Activated T-cell treated with anti-CD3 and anti-CD28 coated beads, Interleukin-2, amount 50 U/mL, for 72 hours (primary cell): ENCODE measurements around the gene TBX5. TPM values are rescaled to one million over a fixed set of nuclear protein-coding genes. Genes with fewer than 3 reads are reported as not detected.

Experiments
- ATAC-seq, 2 donors: fragments of 150-1000 bp; cut with Tn5 transposase; replicated peaks in 1 of 2; 2 replicates each; pipeline ENCODE4 v1.10.0; 2021; ENCODE audit warnings: moderate library complexity in 2 of 2, mild to moderate bottlenecking in 1 of 2
- DNase-seq, 2 donors: peaks; one replicate each; pipeline ENCODE4 v3.0.0; 2021 to 2022; ENCODE audit warnings: mixed read lengths in 1 of 2
- H3K27ac Mint-ChIP-seq: one replicate; pipeline ENCODE4 v1.8.0; 2022; ENCODE audit warnings: mild to moderate bottlenecking, moderate library complexity, mixed read lengths
- H3K27me3 Mint-ChIP-seq: one replicate; pipeline ENCODE4 v1.8.0; 2022; ENCODE audit warnings: low read depth, mixed read lengths
- H3K36me3 Mint-ChIP-seq, 2 donors: one replicate each; pipeline ENCODE4 v1.8.0; 2022; ENCODE audit warnings: mixed read lengths in 2 of 2, mild to moderate bottlenecking in 1 of 2; ENCODE audit not compliant: insufficient read depth in 2 of 2
- H3K4me1 Mint-ChIP-seq: one replicate; pipeline ENCODE4 v1.8.0; 2022; ENCODE audit warnings: low read depth, mixed read lengths
- H3K4me3 Mint-ChIP-seq, 2 donors: one replicate each; pipeline ENCODE4 v1.8.0; 2022; ENCODE audit warnings: mild to moderate bottlenecking in 2 of 2, mixed read lengths in 2 of 2, moderate library complexity in 2 of 2
- H3K9me3 Mint-ChIP-seq, 2 donors: one replicate each; pipeline ENCODE4 v1.8.0; 2022; ENCODE audit warnings: mixed read lengths in 2 of 2
- total RNA-seq, 2 donors: library from RNA; stranded (reverse); gene quantifications; one replicate each; pipeline ENCODE4 v1.2.3, GENCODE V29; 2022

The TBX5 gene
- total RNA-seq, 2 donors from 2014 or later = not detected

DNA sequence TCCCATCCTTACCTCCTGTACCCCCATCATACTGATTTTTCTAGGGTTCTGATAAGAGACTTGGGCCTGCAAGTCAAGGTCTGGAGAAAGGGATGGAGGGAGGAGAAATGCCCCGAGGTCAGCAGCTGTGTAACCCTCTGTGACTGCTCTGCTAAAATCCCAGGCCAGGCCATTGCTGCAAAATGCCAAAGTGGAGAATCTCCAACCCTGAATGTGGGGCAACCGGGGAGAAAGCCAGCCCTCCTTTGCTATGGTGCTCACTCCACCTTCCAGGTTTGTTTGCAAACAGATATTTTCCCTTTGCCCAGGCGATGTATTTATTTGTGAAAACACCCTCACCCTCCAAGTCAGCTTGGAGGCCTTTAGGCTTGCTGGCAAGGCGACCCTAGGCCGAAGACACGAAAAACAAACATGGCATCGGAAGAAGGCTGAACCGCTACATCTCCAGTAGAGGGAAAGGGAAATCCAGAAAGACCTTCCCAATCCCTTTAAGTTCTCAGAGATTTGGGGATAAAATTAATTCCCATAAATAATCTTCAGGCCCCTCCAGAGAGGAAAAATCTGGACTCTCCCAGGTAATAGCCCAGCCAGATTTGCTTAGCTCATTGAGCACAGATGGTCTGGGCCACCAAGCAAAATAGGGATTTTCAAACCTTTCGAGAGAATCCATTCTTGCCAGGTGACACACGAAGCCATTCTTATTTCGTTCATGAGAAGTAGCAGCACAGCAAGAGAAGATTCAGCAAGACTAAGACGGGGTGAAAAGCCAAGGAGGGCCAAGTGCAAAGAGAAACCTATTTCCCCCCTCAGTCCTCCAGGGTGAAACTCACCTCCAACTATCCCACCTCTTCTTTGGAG, 1.3 kb upstream of the TBX5 start:
- Mint-ChIP-seq H3K36me3 (peaks cover 2 to 3% of the 10 kb centered on the region in 2 donors), H3K4me1 (peaks cover 9% of the 10 kb centered on the region), H3K27ac (peak overlapping the region; percentile 63), H3K9me3 (no peaks in the 10 kb centered on the region), H3K4me3 (no peak overlapping the region), H3K27me3 (peaks cover 96% of the 10 kb centered on the region)
- DNase-seq (no peak), ATAC-seq (no peak)

DNA sequence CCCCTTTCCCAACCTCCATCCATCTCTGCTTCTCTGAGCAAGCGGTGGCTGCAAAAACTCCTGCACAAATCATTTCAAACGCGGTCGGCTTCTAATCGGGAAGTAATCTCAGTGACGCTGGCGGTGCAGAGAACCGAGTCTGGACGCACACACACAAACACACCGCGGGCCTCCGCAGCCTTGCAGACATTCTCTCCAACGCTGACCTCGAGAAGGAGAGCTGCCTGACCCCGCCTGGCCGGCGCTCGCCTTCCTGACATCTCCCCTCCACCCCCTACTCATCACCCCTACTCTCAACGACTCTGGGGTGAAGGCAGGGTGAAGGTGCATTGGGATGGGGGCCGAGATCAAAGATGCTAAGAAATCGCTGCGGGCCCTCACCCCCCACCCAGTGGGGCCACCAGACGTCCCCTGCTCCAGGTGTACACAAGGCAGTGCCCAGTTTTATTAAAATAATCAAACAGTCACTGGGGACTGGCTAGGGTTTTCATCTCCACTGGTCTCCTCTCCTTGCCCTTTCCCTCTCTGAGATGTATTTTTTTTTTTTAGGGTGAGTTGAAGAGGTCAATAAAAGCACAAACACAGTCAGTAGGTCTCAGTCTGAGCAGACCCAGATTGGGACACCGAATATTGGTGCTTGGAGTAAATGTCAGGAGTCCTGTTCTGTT, 506 bp upstream of the TBX5 start:
- H3K4me1 Mint-ChIP-seq = peaks cover 9% of the 10 kb centered on the region
- H3K9me3 Mint-ChIP-seq = no peaks in the 10 kb centered on the region
- peak overlapping the region; percentile 63 for H3K27ac Mint-ChIP-seq
- H3K4me3 Mint-ChIP-seq = no peak overlapping the region
- peaks cover 2 to 3% of the 10 kb centered on the region in 2 donors for H3K36me3 Mint-ChIP-seq
- ATAC-seq = no peak
- DNase-seq = no peak
- H3K27me3 Mint-ChIP-seq = peaks cover 96% of the 10 kb centered on the region

DNA sequence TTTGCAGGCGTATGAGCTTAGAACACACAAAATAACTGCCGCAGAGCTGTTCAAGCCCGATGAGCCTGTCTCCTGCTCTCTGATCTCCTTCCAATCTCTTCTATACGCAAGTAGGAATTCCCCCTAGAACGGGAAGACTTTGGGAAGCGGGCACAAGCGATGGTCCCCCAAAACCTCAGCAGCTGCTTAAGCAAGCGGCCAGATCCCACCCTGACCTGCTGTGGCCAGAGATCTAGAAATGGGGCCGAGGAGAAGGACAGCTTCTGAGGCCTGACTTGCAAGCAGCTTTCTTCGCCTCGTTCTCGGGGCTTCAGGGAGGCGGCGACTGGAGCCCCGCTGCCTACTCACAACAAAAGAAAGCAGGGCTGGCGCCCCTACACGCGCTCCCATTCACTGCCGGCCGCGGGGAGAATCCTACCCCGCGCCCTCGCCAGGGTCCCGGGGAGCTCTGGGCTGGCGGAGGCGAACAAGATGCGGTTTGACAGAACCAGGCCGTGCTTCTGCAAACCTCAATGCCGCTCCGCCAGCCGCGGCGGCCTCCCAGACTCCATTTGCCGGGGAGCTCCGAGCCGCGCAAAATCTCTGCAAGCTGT, 922 bp downstream of the TBX5 start:
- no peak overlapping the region for H3K27ac Mint-ChIP-seq
- peaks cover 9% of the 10 kb centered on the region for H3K4me1 Mint-ChIP-seq

DNA sequence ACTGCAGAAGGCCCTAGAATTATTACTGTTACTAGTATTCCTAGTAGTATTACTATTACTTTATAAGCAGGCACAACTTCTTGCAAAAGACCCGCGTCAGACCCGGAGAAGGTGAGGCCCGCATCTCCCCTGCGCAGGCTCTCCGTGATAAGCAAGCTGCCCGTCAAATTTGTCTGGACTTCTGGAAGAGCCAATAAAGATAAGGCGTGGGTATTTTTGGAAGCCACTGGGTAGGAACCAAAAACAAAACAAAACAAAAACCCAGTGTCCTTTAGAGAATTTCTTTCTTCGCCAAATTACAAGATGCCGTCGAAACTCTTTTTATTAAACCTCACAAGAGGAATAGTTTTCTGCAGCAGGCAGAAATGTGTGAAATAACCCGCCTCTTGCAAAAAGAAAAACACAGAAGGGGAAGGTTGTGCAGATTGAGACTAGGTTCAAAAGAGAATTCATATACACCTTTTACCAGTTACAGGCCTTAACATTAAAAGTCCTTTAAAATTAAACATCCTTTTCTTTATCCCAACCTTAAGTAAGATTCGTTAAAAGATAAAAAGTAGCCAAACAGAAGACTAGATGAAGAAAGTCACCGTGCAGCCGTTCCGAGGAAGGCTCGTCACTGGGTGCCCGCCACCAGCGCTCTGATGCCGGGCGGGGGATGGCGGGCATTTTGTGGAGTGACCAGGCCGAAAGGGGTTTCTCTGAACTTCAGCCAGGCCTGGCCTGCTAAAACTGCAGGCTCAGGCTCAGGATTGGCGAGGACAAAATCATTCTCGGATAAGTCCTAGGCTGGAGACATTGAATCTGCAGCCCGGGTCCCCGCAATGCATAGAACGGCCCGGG, 1.6 kb downstream of the TBX5 start:
- peaks cover 94% of the 10 kb centered on the region for H3K27me3 Mint-ChIP-seq
- peaks cover 2 to 3% of the 10 kb centered on the region in 2 donors for H3K36me3 Mint-ChIP-seq
- H3K27ac Mint-ChIP-seq = no peak overlapping the region
- no peaks in the 10 kb centered on the region for H3K9me3 Mint-ChIP-seq
- peaks cover 9% of the 10 kb centered on the region for H3K4me1 Mint-ChIP-seq
- ATAC-seq (no peak), DNase-seq (no peak)
- no peak overlapping the region for H3K4me3 Mint-ChIP-seq

More for the DNA sequence above, 922 bp downstream of the TBX5 start:
- no peak for DNase-seq
- Mint-ChIP-seq H3K36me3 (peaks cover 2 to 3% of the 10 kb centered on the region in 2 donors), H3K4me3 (no peak overlapping the region), H3K9me3 (no peaks in the 10 kb centered on the region), H3K27me3 (peaks cover 94% of the 10 kb centered on the region)
- ATAC-seq = no peak

GRCh38 chr12:114403690-114404066, 2.3 kb downstream of the TBX5 start:
- Mint-ChIP-seq H3K27ac (no peak overlapping the region), H3K4me1 (peaks cover 6% of the 10 kb centered on the region)

GRCh38 chr12:114403011-114403689, 2.8 kb downstream of the TBX5 start:
- peaks cover 1 to 3% of the 10 kb centered on the region in 2 donors for H3K36me3 Mint-ChIP-seq
- DNase-seq (no peak), ATAC-seq (no peak)
- H3K9me3 Mint-ChIP-seq = no peaks in the 10 kb centered on the region
- peaks cover 3% of the 10 kb centered on the region for H3K4me1 Mint-ChIP-seq
- H3K4me3 Mint-ChIP-seq = no peak overlapping the region
- H3K27ac Mint-ChIP-seq = peak overlapping the region; percentile 71
- H3K27me3 Mint-ChIP-seq = peaks cover 97% of the 10 kb centered on the region

More at GRCh38 chr12:114403690-114404066, 2.3 kb downstream of the TBX5 start:
- Mint-ChIP-seq H3K4me3 (no peak overlapping the region), H3K9me3 (no peaks in the 10 kb centered on the region), H3K36me3 (peaks cover 2% of the 10 kb centered on the region in 2 donors), H3K27me3 (peaks cover 97% of the 10 kb centered on the region)
- ATAC-seq = no peak
- no peak for DNase-seq

GRCh38 chr12:114402084-114402717, 3.7 kb downstream of the TBX5 start:
- Mint-ChIP-seq H3K36me3 (peaks cover 1 to 4% of the 10 kb centered on the region in 2 donors), H3K9me3 (no peaks in the 10 kb centered on the region), H3K27me3 (peaks cover 97% of the 10 kb centered on the region), H3K4me1 (no peaks in the 10 kb centered on the region), H3K4me3 (no peak overlapping the region), H3K27ac (no peak overlapping the region)
- ATAC-seq = no peak
- no peak for DNase-seq

- no peak for ATAC-seq
- H3K4me3 Mint-ChIP-seq = no peak overlapping the region
- peaks cover 97% of the 10 kb centered on the region for H3K27me3 Mint-ChIP-seq
- no peaks in the 10 kb centered on the region for H3K9me3 Mint-ChIP-seq
- no peaks in the 10 kb centered on the region for H3K4me1 Mint-ChIP-seq
- no peak overlapping the region for H3K27ac Mint-ChIP-seq
- DNase-seq = no peak
- peaks cover 1 to 4% of the 10 kb centered on the region in 2 donors for H3K36me3 Mint-ChIP-seq
Measured at GRCh38 chr12:114401328-114402083, 4.4 kb downstream of the TBX5 start.

DNA sequence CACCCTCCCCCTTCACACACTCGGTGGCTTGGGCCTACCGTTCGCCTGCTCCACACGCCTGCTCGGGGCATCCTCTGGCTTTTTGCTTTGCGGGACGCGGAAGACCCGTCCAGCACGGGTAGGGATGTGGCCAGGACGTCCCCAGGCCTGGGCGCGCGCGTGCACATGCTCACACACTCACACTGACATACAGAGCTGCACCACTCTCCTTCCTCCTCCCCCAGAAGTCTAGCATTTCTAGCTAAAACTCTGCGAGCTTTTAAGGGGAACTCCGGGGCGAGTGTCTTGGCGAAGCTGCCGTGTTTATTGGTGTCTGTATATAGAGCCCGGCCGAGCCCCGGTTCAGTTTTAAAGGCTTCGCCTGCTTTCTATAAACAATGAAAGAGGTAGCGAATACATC, 5.0 kb downstream of the TBX5 start:
- no peaks in the 10 kb centered on the region for H3K9me3 Mint-ChIP-seq
- ATAC-seq = no peak
- no peak overlapping the region for H3K4me3 Mint-ChIP-seq
- peaks cover 93% of the 10 kb centered on the region for H3K27me3 Mint-ChIP-seq
- H3K27ac Mint-ChIP-seq = no peak overlapping the region
- H3K4me1 Mint-ChIP-seq = no peaks in the 10 kb centered on the region
- DNase-seq = no peak
- H3K36me3 Mint-ChIP-seq = peaks cover 1 to 4% of the 10 kb centered on the region in 2 donors

GRCh38 chr12:114400361-114400811, 5.6 kb downstream of the TBX5 start:
- peaks cover 93% of the 10 kb centered on the region for H3K27me3 Mint-ChIP-seq
- ATAC-seq = no peak
- peaks cover 1 to 4% of the 10 kb centered on the region in 2 donors for H3K36me3 Mint-ChIP-seq
- H3K9me3 Mint-ChIP-seq = no peaks in the 10 kb centered on the region
- H3K4me1 Mint-ChIP-seq = no peaks in the 10 kb centered on the region
- no peak overlapping the region for H3K4me3 Mint-ChIP-seq
- no peak for DNase-seq
- no peak overlapping the region for H3K27ac Mint-ChIP-seq

- H3K9me3 Mint-ChIP-seq = no peaks in the 10 kb centered on the region
- H3K36me3 Mint-ChIP-seq = peaks cover 1 to 4% of the 10 kb centered on the region in 2 donors
- H3K27me3 Mint-ChIP-seq = peaks cover 94% of the 10 kb centered on the region
- ATAC-seq (no peak), DNase-seq (no peak)
- H3K27ac Mint-ChIP-seq = no peak overlapping the region
- no peak overlapping the region for H3K4me3 Mint-ChIP-seq
- no peaks in the 10 kb centered on the region for H3K4me1 Mint-ChIP-seq
Measured at GRCh38 chr12:114399664-114400211, 6.2 kb downstream of the TBX5 start.
